OCI-LY1 (cell line): ENCODE measurements around the gene TIMMDC1.

Source experiments
- H2AFZ ChIP-seq: fragments of 200-600 bp; sonication (generic), shearing (Covaris generic); 2 replicates; pipeline ENCODE4 v1.6.0; 2014; ENCODE audit warnings: antibody characterized with exemption, mild to moderate bottlenecking, low read length
- H3F3A ChIP-seq: fragments of 200-600 bp; sonication (generic), shearing (Covaris generic); 2 replicates; pipeline ENCODE4 v1.6.0; 2014; ENCODE audit warnings: mild to moderate bottlenecking, antibody characterized with exemption, low read length, moderate library complexity; ENCODE audit not compliant: insufficient read depth
- H3K27ac ChIP-seq: fragments of 200-600 bp; sonication (generic); 2 replicates; pipeline ENCODE4 v1.5.1; 2014; ENCODE audit warnings: low read length, mixed run types, mild to moderate bottlenecking, low read depth; ENCODE audit not compliant: poor library complexity, severe bottlenecking
- H3K27me3 ChIP-seq: fragments of 200-600 bp; sonication (generic); 2 replicates; pipeline ENCODE4 v1.6.0; 2014; ENCODE audit warnings: antibody characterized with exemption, mild to moderate bottlenecking, low read length, moderate library complexity; ENCODE audit not compliant: insufficient read depth
- H3K36me3 ChIP-seq: fragments of 200-600 bp; sonication (generic); 2 replicates; pipeline ENCODE4 v1.6.1; 2014; ENCODE audit warnings: mild to moderate bottlenecking, antibody characterized with exemption, low read length, moderate library complexity, mixed read lengths; ENCODE audit not compliant: insufficient read depth
- H3K4me1 ChIP-seq: fragments of 200-600 bp; sonication (generic); 2 replicates; pipeline ENCODE4 v1.5.1; 2014; ENCODE audit warnings: mild to moderate bottlenecking, low read length, moderate library complexity; ENCODE audit not compliant: insufficient read depth, severe bottlenecking
- H3K4me2 ChIP-seq: fragments of 200-600 bp; sonication (generic), shearing (Covaris generic); 2 replicates; pipeline ENCODE4 v1.6.1; 2014; ENCODE audit warnings: low read length
- H3K4me3 ChIP-seq: fragments of 200-600 bp; sonication (generic); 2 replicates; pipeline ENCODE4 v1.5.1; 2014; ENCODE audit warnings: low read length, low read depth, mild to moderate bottlenecking, mixed read lengths; ENCODE audit not compliant: poor library complexity, severe bottlenecking
- H3K79me2 ChIP-seq: fragments of 200-600 bp; shearing (Covaris generic); 2 replicates; pipeline ENCODE4 v1.6.1; 2016; ENCODE audit warnings: mixed run types, low read length, mixed read lengths; ENCODE audit not compliant: insufficient read depth
- H3K9ac ChIP-seq: fragments of 200-600 bp; sonication (generic), shearing (Covaris generic); 2 replicates; pipeline ENCODE4 v1.6.1; 2014; ENCODE audit warnings: mild to moderate bottlenecking, low read length, mixed read lengths
- H3K9me2 ChIP-seq: fragments of 200-600 bp; sonication (generic), shearing (Covaris generic); 2 replicates; pipeline ENCODE4 v1.6.1; 2014; ENCODE audit warnings: low read depth, mild to moderate bottlenecking, low read length, mixed read lengths
- H3K9me3 ChIP-seq: fragments of 200-600 bp; shearing (Covaris generic); 2 replicates; pipeline ENCODE4 v1.6.1; 2014; ENCODE audit warnings: low read length, mixed read lengths
- H4K20me1 ChIP-seq: fragments of 200-600 bp; sonication (generic), shearing (Covaris generic); 2 replicates; pipeline ENCODE4 v1.6.0; 2016; ENCODE audit warnings: mild to moderate bottlenecking, low read length; ENCODE audit not compliant: insufficient read depth
- EZH2 ChIP-seq: fragments of 200-600 bp; sonication (generic), shearing (Covaris generic); IDR thresholded peaks from 2 replicates; pipeline ENCODE4 v1.8.0; 2017; ENCODE audit warnings: borderline replicate concordance, mixed run types, mild to moderate bottlenecking, antibody characterized with exemption, low read length, moderate library complexity, mixed read lengths
- TF ChIP-seq, protein P1 (sequence below): fragments of 200-600 bp; sonication (generic), shearing (Covaris generic); IDR thresholded peaks from 2 replicates; pipeline ENCODE4 v1.5.1; 2017; ENCODE audit warnings: mild to moderate bottlenecking, antibody characterized with exemption, low read length, moderate library complexity, mixed read lengths

TIMMDC1 gene

DNA sequence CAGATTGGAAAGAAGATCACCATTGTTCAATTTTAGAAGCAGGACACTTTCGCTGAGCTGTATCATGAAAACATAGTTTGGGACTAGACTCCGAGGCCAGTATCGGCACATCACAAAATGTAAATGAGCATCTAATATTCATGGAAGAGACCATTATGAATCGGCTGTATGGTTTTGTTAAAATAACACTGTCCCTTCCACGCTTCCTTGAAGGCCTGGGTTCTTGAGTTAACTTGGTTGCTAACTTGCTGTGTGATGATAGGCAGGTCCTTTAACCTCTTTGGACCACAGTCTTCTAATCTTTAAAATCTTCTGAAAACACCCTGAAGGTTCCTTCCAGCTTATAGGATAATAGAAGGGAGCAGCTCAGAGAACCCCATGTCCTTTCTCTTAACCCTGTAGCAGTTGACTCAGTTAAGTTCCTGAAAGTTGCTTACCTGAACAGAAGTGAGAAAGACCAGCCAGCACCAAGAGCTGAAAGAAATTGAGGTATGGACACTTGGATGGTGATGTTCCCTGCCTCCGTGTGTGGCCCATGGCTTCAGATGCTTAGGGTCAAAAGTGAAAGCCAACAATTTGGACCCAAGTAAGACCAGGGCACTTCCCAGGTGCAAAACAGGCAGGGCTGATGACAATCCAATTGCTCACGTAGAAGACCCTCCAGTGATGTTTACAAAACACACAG is 59.0 kb downstream of the TIMMDC1 start:
- Histone ChIP-seq H3K79me2 (no peaks in the 10 kb centered on the region), H3K9me3 (no peaks in the 10 kb centered on the region), H3K4me1 (peaks cover 35% of the 10 kb centered on the region), H3K4me2 (no peak overlapping the region), H4K20me1 (no peaks in the 10 kb centered on the region), H2AFZ (no peak overlapping the region), H3K27ac (no peak overlapping the region), H3K27me3 (no peaks in the 10 kb centered on the region), H3F3A (no peaks in the 10 kb centered on the region), H3K9ac (no peak overlapping the region), H3K36me3 (0 out of 2 replicates have a peak, but pooled peaks cover 6% of the 10 kb centered on the region), H3K4me3 (no peak overlapping the region), H3K9me2 (no peaks in the 10 kb centered on the region)
- TF ChIP-seq, protein P1, sequence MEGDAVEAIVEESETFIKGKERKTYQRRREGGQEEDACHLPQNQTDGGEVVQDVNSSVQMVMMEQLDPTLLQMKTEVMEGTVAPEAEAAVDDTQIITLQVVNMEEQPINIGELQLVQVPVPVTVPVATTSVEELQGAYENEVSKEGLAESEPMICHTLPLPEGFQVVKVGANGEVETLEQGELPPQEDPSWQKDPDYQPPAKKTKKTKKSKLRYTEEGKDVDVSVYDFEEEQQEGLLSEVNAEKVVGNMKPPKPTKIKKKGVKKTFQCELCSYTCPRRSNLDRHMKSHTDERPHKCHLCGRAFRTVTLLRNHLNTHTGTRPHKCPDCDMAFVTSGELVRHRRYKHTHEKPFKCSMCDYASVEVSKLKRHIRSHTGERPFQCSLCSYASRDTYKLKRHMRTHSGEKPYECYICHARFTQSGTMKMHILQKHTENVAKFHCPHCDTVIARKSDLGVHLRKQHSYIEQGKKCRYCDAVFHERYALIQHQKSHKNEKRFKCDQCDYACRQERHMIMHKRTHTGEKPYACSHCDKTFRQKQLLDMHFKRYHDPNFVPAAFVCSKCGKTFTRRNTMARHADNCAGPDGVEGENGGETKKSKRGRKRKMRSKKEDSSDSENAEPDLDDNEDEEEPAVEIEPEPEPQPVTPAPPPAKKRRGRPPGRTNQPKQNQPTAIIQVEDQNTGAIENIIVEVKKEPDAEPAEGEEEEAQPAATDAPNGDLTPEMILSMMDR: no peak
- TF ChIP-seq EZH2: no peak

DNA sequence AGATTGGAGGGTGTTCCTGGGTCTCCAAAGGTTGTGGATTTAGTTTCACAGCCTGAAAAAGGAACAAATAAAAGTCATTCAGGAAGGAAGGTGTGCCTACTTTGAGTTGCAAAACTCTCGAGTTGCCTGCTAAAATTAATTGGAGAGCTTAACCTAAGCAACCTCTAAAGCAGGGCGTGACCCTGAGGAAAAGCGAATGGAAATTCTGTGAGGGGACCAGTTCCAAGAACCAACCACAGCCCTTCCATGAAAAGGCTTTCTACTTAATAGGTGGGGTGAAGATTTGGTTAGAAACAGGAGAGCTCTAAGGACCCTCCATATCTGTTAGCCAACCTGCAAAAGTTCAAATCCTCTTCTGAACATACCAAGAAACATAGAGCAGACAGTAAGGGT is 59.5 kb downstream of the TIMMDC1 start:
- Histone ChIP-seq H3K9ac (no peak overlapping the region), H3K36me3 (0 out of 2 replicates have a peak, but pooled peaks cover 6% of the 10 kb centered on the region), H3K9me3 (no peaks in the 10 kb centered on the region), H3K79me2 (no peaks in the 10 kb centered on the region), H3K27ac (no peak overlapping the region), H3F3A (no peaks in the 10 kb centered on the region), H3K4me2 (no peak overlapping the region), H2AFZ (no peak overlapping the region), H3K4me3 (no peak overlapping the region), H4K20me1 (no peaks in the 10 kb centered on the region), H3K27me3 (no peaks in the 10 kb centered on the region), H3K9me2 (no peaks in the 10 kb centered on the region), H3K4me1 (peaks cover 41% of the 10 kb centered on the region)
- TF ChIP-seq, protein P1: no peak
- TF ChIP-seq EZH2: no peak

DNA sequence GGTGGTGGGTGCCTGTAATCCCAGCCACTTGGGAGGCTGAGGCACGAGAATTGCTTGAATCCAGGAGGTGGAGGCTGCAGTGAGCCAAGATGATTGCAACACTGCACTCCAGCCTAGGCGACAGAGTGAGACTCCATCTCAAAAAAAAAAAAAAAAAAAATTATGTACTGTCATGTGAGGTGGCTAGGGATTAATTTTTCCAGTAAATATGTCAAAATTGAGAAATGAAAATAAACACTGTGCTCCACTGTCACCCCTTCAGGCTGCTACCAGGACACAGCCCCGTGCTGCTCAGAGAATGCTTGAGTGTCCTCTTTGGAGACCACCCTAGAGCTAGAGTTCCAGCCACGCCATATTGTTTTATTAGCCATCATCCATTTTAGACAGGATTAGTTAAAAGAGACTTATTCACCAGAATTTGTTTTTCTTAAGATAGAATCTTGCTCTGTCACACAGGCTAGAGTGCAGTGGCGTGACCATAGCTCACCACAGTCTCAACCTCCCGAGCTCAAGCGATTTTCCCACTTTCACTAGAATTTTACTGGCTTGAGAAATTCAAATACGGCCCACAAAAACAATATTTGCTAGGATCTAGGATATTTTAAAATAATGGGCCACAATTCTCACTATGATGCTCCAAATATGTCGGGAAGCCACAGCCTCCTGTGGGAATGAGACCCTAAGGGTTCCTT is 60.4 kb downstream of the TIMMDC1 start:
- peak overlapping the region; percentile 6 for H3K27ac ChIP-seq
- no peaks in the 10 kb centered on the region for H3F3A ChIP-seq
- no peaks in the 10 kb centered on the region for H3K9me3 ChIP-seq
- no peak for TF ChIP-seq EZH2
- TF ChIP-seq, protein P1: no peak
- H3K4me1 ChIP-seq: peaks cover 41% of the 10 kb centered on the region
- H3K27me3 ChIP-seq: no peaks in the 10 kb centered on the region
- peak overlapping the region; percentile 49 for H3K9ac ChIP-seq
- no peaks in the 10 kb centered on the region for H4K20me1 ChIP-seq
- H2AFZ ChIP-seq: no peak overlapping the region
- no peaks in the 10 kb centered on the region for H3K9me2 ChIP-seq
- H3K4me2 ChIP-seq: peak overlapping the region; percentile 49
- 0 out of 2 replicates have a peak, but pooled peaks cover 6% of the 10 kb centered on the region for H3K36me3 ChIP-seq
- no peaks in the 10 kb centered on the region for H3K79me2 ChIP-seq
- peak overlapping the region; percentile 53 for H3K4me3 ChIP-seq
